HEK293T (cell line): ENCODE measurements around the gene DPCD.

Experiments
- ARNT ChIP-seq: fragments of 450-650 bp; IDR thresholded peaks from 2 replicates; pipeline ENCODE4 v1.6.1; 2017; ENCODE audit warnings: mild to moderate bottlenecking
- NFRKB ChIP-seq: fragments of 450-650 bp; IDR thresholded peaks from 2 replicates; pipeline ENCODE4 v1.6.1; 2016; ENCODE audit warnings: mild to moderate bottlenecking, moderate library complexity

DNA sequence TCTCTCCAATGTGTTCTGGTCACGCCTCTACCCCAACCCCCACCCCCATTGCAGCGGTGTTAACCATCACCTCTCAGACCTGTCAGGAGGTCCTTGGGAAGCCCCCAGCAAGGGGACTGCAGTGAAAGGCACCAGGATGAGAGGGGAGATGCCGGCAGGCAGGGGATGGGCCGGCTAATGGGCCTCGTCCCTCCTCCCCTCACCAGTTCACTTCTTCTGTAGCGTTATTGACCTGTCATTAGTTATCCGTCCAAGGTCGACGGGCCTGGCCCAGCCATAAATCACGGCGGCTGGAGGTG, 18.8 kb upstream of the DPCD start:
- no peak for TF ChIP-seq NFRKB
- TF ChIP-seq ARNT: no peak
